GM23338 (cell line): ENCODE data around the gene DCUN1D2.

Source experiments
- CREB1 ChIP-seq: fragments of 250-450 bp; sonication (Bioruptor Pico); IDR thresholded peaks from 2 replicates; pipeline ENCODE4 v1.5.0; 2020; ENCODE audit warnings: low read depth, mild to moderate bottlenecking, moderate library complexity
- CTCF ChIP-seq, 2 experiments: fragments of 200-600 bp in 1 of 2; sonication (generic) in 1 of 2; conservative IDR thresholded peaks; 2 replicates each; pipeline versions ENCODE4 v1.5.1 to v1.6.1; 2016 to 2017; ENCODE audit warnings: antibody characterized with exemption in 2 of 2, low read depth in 2 of 2, mild to moderate bottlenecking in 2 of 2, moderate library complexity in 1 of 2
- EZH2 ChIP-seq: fragments of 200-600 bp; sonication (generic); IDR thresholded peaks from one replicate; pipeline ENCODE4 v1.8.0; 2017; ENCODE audit warnings: antibody characterized with exemption, mild to moderate bottlenecking, low read depth; ENCODE audit not compliant: unreplicated experiment
- EZH2phosphoT487 ChIP-seq: fragments of 200-600 bp; sonication (generic); IDR thresholded peaks from one replicate; pipeline ENCODE4 v1.8.1; 2018; ENCODE audit warnings: antibody characterized with exemption; ENCODE audit not compliant: unreplicated experiment
- REST ChIP-seq: IDR thresholded peaks from one replicate; pipeline ENCODE4 v1.6.1; 2018; ENCODE audit warnings: antibody characterized with exemption; ENCODE audit not compliant: unreplicated experiment

DNA sequence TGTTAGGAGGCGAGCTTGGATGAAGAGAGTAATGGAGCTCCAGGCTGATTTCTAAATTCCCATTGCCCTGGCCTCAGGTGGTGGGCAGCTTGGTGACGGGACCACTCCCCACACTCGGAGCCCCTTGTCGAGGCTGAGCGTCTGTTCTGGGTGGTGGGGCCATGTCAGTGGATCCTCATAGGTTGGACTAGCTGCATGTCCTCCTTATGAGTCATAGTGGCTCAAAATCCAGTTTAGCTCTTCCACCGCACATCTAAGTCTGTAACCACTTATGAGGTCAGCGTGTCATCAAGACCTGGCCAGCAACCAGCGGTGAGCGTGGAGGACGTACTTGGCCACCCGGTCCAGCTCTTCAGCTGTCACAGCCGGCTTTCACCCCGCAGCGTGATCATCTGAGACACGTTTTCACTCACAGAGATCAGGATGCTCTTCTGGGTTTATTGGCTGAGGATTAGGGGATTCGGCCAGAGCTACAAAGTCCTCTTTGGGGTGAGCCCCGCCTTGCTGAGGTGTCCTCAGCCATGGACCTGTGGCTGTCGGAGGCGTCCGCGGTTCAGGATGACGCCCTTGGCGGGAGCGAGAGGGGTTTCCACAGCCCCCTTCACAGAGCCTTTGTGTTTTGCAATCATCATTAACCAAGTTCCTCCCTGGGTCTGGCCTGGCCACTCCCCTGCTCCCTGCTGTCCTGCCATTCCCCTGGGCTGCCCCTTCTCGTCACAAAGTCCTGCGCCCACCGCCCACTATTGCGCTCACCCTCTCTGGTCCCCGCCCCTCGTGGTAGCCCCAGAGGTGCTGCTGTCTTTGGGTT, 79.1 kb downstream of the DCUN1D2 start:
- TF ChIP-seq CTCF (conservative IDR thresholded peaks at IDR 0.05; ENCODE audit: low read depth in 2 of 2) (no peak), EZH2 (no peak), REST (no peak), EZH2phosphoT487 (no peak), CREB1 (no peak)
